K562 (cell line): Measurements from ENCODE around the gene EPHB4.

Experiments used
- CSDE1 ChIP-seq, 2 experiments: fragments of 450-650 bp; IDR thresholded peaks; 2 replicates each; pipeline ENCODE4 v1.6.1; 2016; ENCODE audit warnings: mild to moderate bottlenecking in 1 of 2
- CTCF ChIP-seq, 3 experiments: IDR thresholded peaks in 2 of 3; conservative IDR thresholded peaks in 1 of 3; 2 replicates each; pipeline ENCODE4 v1.5.1; 2011 to 2012; ENCODE audit warnings: low read length in 3 of 3, mild to moderate bottlenecking in 3 of 3, control low read depth in 2 of 3, improper control_type of control experiment in 1 of 3, inconsistent platforms in 1 of 3, low read depth in 1 of 3, mixed read lengths in 1 of 3, moderate library complexity in 1 of 3; ENCODE audit not compliant: insufficient read depth in 2 of 3
- L3MBTL2 ChIP-seq: fragments of 450-650 bp; IDR thresholded peaks from 2 replicates; pipeline ENCODE4 v1.6.1; 2016; ENCODE audit warnings: mild to moderate bottlenecking, moderate library complexity
- NEUROD1 ChIP-seq: fragments of 150-350 bp; IDR thresholded peaks from 2 replicates; pipeline ENCODE4 v1.6.1; 2014; ENCODE audit warnings: borderline replicate concordance, low read length, low read depth; ENCODE audit not compliant: partially characterized antibody
- PCBP2 ChIP-seq: fragments of 200-400 bp; formaldehyde crosslinking; IDR thresholded peaks from 2 replicates; pipeline ENCODE4 v1.6.1; 2018; ENCODE audit warnings: low read length, low read depth, mild to moderate bottlenecking, moderate library complexity; ENCODE audit not compliant: poor library complexity, severe bottlenecking
- POLR2A ChIP-seq: fragments of 450-650 bp; conservative IDR thresholded peaks from 2 replicates; pipeline ENCODE4 v1.6.1; 2016
- POU5F1 ChIP-seq: fragments of 150-350 bp; IDR thresholded peaks from 2 replicates; pipeline ENCODE4 v1.6.1; 2014; ENCODE audit warnings: borderline replicate concordance, low read length, low read depth, mild to moderate bottlenecking; ENCODE audit not compliant: partially characterized antibody
- RFX5 ChIP-seq: IDR thresholded peaks from 2 replicates; pipeline ENCODE4 v1.6.1; 2011; ENCODE audit warnings: low read depth, mild to moderate bottlenecking, improper control_type of control experiment, low read length
- SREBF2 ChIP-seq: sonication (generic); formaldehyde crosslinking; IDR thresholded peaks from 2 replicates; pipeline ENCODE4 v1.4.0; 2020; ENCODE audit warnings: mild to moderate bottlenecking, missing genetic modification reagents
- XRCC5 ChIP-seq: fragments of 200-400 bp; formaldehyde crosslinking; IDR thresholded peaks from 2 replicates; pipeline ENCODE4 v1.6.1; 2017; ENCODE audit warnings: low read depth, mild to moderate bottlenecking, low read length
- ZNF263 ChIP-seq: sonication (generic); formaldehyde crosslinking; IDR thresholded peaks from 2 replicates; pipeline ENCODE4 v1.8.0; 2022; ENCODE audit warnings: mild to moderate bottlenecking, missing genetic modification reagents, borderline replicate concordance
- ZNF79 ChIP-seq: fragments of 250-450 bp; sonication (Bioruptor Pico); IDR thresholded peaks from 2 replicates; pipeline ENCODE4 v1.4.0; 2020; ENCODE audit warnings: low read depth, mild to moderate bottlenecking, moderate library complexity

- TF ChIP-seq ZNF263 (CRISPR knock-in tag) (no peak), L3MBTL2 (no peak), XRCC5 (no peak), POU5F1 (no peak), CTCF (IDR thresholded peaks at IDR 0.05 in 2 of 3, conservative IDR thresholded peaks at IDR 0.05 in 1 of 3; ENCODE audit: insufficient read depth in 2 of 3, low read depth in 1 of 3, low read length in 3 of 3) (no peak), CSDE1 (IDR thresholded peaks at IDR 0.05) (no peak), NEUROD1 (no peak), RFX5 (no peak), SREBF2 (CRISPR knock-in tag) (no peak), ZNF79 (CRISPR knock-in tag) (no peak), POLR2A (no peak), PCBP2 (no peak)
Observed at GRCh38 chr7:100823534-100823933, 3.8 kb downstream of the EPHB4 start.
